Hypothalamus (tissue), 51 donors: Measurements from ENCODE around the gene PTPN20.

Experiments
- DNase-seq, 51 donors: peaks; one replicate each; lab custom pipeline; 2025; lab: John Stamatoyannopoulos, UW

PTPN20 gene

GRCh38 chr10:47046321-47047126, 135.3 kb downstream of the PTPN20 start:
- DNase-seq: no peak

- DNase-seq: no peak
Observed at GRCh38 chr10:47047127-47047504, 135.9 kb downstream of the PTPN20 start.

GRCh38 chr10:47047577-47048525, 136.6 kb downstream of the PTPN20 start:
- DNase-seq: peak in 41 of 51 donors; percentile 7 to 81 (median 42)

- no peak for DNase-seq
Observed at GRCh38 chr10:47048526-47048905, 137.3 kb downstream of the PTPN20 start.

GRCh38 chr10:47049056-47049851, 138.0 kb downstream of the PTPN20 start:
- no peak for DNase-seq

GRCh38 chr10:47049906-47050305, 138.7 kb downstream of the PTPN20 start:
- no peak for DNase-seq

GRCh38 chr10:47050618-47051455, 139.6 kb downstream of the PTPN20 start:
- no peak for DNase-seq

GRCh38 chr10:47051741-47052238, 140.6 kb downstream of the PTPN20 start:
- DNase-seq: no peak
